ENCODE results near the gene PTPN23.

DNA sequence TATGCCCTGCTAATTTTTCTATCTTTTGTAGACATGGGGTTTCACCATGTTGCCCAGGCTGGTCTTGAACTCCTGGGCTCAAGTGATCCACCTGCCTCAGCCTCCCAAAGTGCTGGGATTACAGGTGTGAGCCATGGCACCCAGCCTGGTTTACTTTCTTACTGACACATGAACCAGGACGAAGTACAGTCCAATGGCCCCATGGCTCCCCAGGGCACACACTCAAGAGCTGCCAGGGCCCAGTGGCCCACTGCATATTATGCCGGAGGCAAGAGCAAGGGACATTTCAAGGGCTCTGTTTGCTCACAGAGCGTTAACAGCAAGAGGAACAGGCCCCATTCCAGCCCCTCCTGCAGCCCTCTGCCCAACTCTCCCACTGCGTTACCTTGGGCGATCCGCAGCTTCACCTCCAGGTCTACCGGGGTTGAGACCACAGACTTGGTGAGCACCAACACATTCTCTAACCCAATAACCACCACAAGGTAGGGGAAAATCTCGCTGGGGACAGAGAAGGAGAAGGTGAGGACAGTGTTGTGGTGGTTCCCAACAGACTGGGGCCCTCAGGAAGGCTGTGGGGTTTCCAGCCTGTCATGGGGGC lies 42.8 kb downstream of the PTPN23 start:
- no peak for TF ChIP-seq NFYB (CRISPR knock-in tag; IDR thresholded peaks at IDR 0.05)
- no peak for TF ChIP-seq ZNF670 (CRISPR knock-in tag; IDR thresholded peaks at IDR 0.05; ENCODE audit: borderline replicate concordance)
- no peak for TF ChIP-seq JUND (CRISPR knock-in tag; IDR thresholded peaks at IDR 0.05)
- TF ChIP-seq ZFX (CRISPR knock-in tag; IDR thresholded peaks at IDR 0.05; ENCODE audit: low read depth) = no peak
- no peak for TF ChIP-seq ARNT (IDR thresholded peaks at IDR 0.05)
- no peak for TF ChIP-seq CTCF (CRISPR knock-in tag; IDR thresholded peaks at IDR 0.05)

Data from HepG2 (cell line).